ENCODE data around the gene ATP8A2. TPM values are rescaled to one million over a fixed set of nuclear protein-coding genes. Genes with fewer than 3 reads are reported as not detected.

The ATP8A2 gene
- total and polyA plus RNA-seq, 10 of the 15 experiments (the other 5 are each of a cell fraction or from before 2014, with no cell fraction given), result 0.01 to 0.04 (median 0.04) TPM; not detected in 7

- no peak for ATAC-seq
- SMC1A ChIA-PET (ENCODE audit: uncharacterized antibody, unreplicated experiment), result no interaction called here
- H3K27me3 ChIP-seq (replicated peaks in 1 of 2; ENCODE audit: control insufficient read depth in 2 of 2, insufficient read depth in 2 of 2, low read length in 1 of 2), result no peaks in the 10 kb centered on the region
- POLR2A ChIA-PET, result no interaction called here
- no peak overlapping the region for H3K4me3 ChIP-seq
- CTCF ChIA-PET, result no interaction called here
- H4K20me1 ChIP-seq (ENCODE audit: control insufficient read depth, insufficient read depth), result no peaks in the 10 kb centered on the region
- H3K79me2 ChIP-seq (ENCODE audit: control insufficient read depth, insufficient read depth, low read length), result no peaks in the 10 kb centered on the region
- DNase-seq (ENCODE audit: low read depth, low spot score), result no peak
- RAD21 ChIA-PET (ENCODE audit: unreplicated experiment), result no interaction called here
- no peaks in the 10 kb centered on the region for H3K9me3 ChIP-seq (replicated peaks; ENCODE audit: control insufficient read depth, insufficient read depth, low read length)
- in situ Hi-C loops (cut with MboI) (no loop called here), intact Hi-C loops (cut with micrococcal nuclease; ENCODE audit: unreplicated experiment) (no loop called here)
- H3K4me1 ChIP-seq (ENCODE audit: control insufficient read depth, insufficient read depth, low read length), result no peaks in the 10 kb centered on the region
- H3K36me3 ChIP-seq (ENCODE audit: control insufficient read depth in 2 of 2, insufficient read depth in 2 of 2, low read length in 1 of 2), result peaks cover 3 to 32% of the 10 kb centered on the region in 2 experiments; a peak in 3 of 4 replicates
- no peak for FAIRE-seq
- no peak overlapping the region for H3K9ac ChIP-seq (ENCODE audit: control insufficient read depth, insufficient read depth, low read length)
- H2AFZ ChIP-seq (ENCODE audit: control insufficient read depth, low read depth, low read length), result no peak overlapping the region
- no peak overlapping the region for H3K27ac ChIP-seq (ENCODE audit: control insufficient read depth, insufficient read depth)
- no TSS peak for BruUV-seq (replicated peaks)
- TF ChIP-seq SKIL (IDR thresholded peaks at IDR 0.05; ENCODE audit: low read depth, poor library complexity, severe bottlenecking), result no peak
- no peak for TF ChIP-seq HSF1 (IDR thresholded peaks at IDR 0.05; ENCODE audit: low read depth, low read length)
- TF ChIP-seq LARP7 (IDR thresholded peaks at IDR 0.05), result no peak
- no peak for TF ChIP-seq BHLHE40 (IDR thresholded peaks at IDR 0.05; ENCODE audit: borderline replicate concordance in 1 of 2, low read depth in 2 of 2, low read length in 1 of 2)
- no peak for TF ChIP-seq GATAD2B (conservative IDR thresholded peaks at IDR 0.05; ENCODE audit: low read depth)
- no peak for TF ChIP-seq NR2F1 (conservative IDR thresholded peaks at IDR 0.05)
- no peak for TF ChIP-seq SUZ12 (IDR thresholded peaks at IDR 0.05; ENCODE audit: unreplicated experiment)
- no peak for TF ChIP-seq SUPT20H (IDR thresholded peaks at IDR 0.05; ENCODE audit: borderline replicate concordance, control insufficient read depth, low read depth, low read length)
- TF ChIP-seq EP300 (IDR thresholded peaks at IDR 0.05; ENCODE audit: borderline replicate concordance in 1 of 2, control insufficient read depth in 1 of 2, low read depth in 2 of 2, low read length in 2 of 2), result no peak
- TF ChIP-seq ESRRA (IDR thresholded peaks at IDR 0.05; ENCODE audit: low read length), result no peak
- TF ChIP-seq YY1 (IDR thresholded peaks at IDR 0.05; ENCODE audit: low read depth, low read length), result no peak
- TF ChIP-seq KLF5 (IDR thresholded peaks at IDR 0.05; ENCODE audit: partially characterized antibody), result no peak
- no peak for TF ChIP-seq SP1 (IDR thresholded peaks at IDR 0.05; ENCODE audit: low read depth, low read length)
- no peak for TF ChIP-seq SREBF2 (IDR thresholded peaks at IDR 0.05; ENCODE audit: low read length)
- WGBS (ENCODE audit: insufficient coverage, insufficient replicate concordance, low lambda C conversion rate, missing lambda C conversion rate), result 100% methylated on average over 4 of the region's 4 CpGs
- H3K4me2 ChIP-seq (ENCODE audit: control insufficient read depth, insufficient read depth), result no peak overlapping the region
Observed at GRCh38 chr13:25329706-25330105, 42.1 kb upstream of the ATP8A2 start.

Measured in GM12878 (cell line).